HEK293 (cell line): ENCODE measurements around the gene TNNI3.

Experiments used
- CTCF ChIA-PET: fragments of 350-600 bp; formaldehyde crosslinking; extraction: SDS; loops from one replicate; lab custom pipeline; 2021; ENCODE audit warnings: antibody characterized with exemption; lab: Yijun Ruan, JAX
- POLR2A ChIA-PET: fragments of 300-600 bp; formaldehyde crosslinking; extraction: SDS; loops from one replicate; lab custom pipeline; 2020; ENCODE audit warnings: antibody characterized with exemption, inconsistent platforms; lab: Yijun Ruan, JAX
- H3K27ac ChIP-seq: fragments of 200-500 bp; sonication (Bioruptor generic); 2 replicates; pipeline ENCODE4 v1.5.1; 2014; ENCODE audit warnings: low read depth, low read length, control low read depth, inconsistent platforms; ENCODE audit errors: extremely low read depth
- H3K36me3 ChIP-seq, 2 experiments: fragments of 200-500 bp in 1 of 2; sonication (Bioruptor generic) in 1 of 2; 1 replicate in 1 of 2; 2 replicates in 1 of 2; pipeline ENCODE4 v1.5.1; 2014 to 2017; ENCODE audit warnings: inconsistent platforms in 2 of 2, low read length in 2 of 2; ENCODE audit not compliant: control insufficient read depth in 2 of 2, insufficient read depth in 1 of 2
- H3K4me1 ChIP-seq: fragments of 200-500 bp; sonication (Bioruptor generic); 2 replicates; pipeline ENCODE4 v1.5.1; 2014; ENCODE audit warnings: mild to moderate bottlenecking, low read length, inconsistent platforms; ENCODE audit not compliant: control insufficient read depth, insufficient read depth
- H3K4me3 ChIP-seq: 2 replicates; pipeline ENCODE4 v1.5.1; 2011; ENCODE audit warnings: low read depth, mild to moderate bottlenecking, control low read depth, low read length, moderate library complexity
- H3K9me3 ChIP-seq: fragments of 200-500 bp; sonication (Bioruptor generic); 2 replicates; pipeline ENCODE4 v1.5.1; 2014; ENCODE audit warnings: low read depth, low read length, inconsistent platforms; ENCODE audit not compliant: control insufficient read depth, insufficient read depth
- KLF8 ChIP-seq: fragments of 450-650 bp; formaldehyde crosslinking; IDR thresholded peaks from 2 replicates; pipeline ENCODE4 v1.5.1; 2016; ENCODE audit warnings: missing biosample characterization, missing genetic modification characterization
- RBAK ChIP-seq: fragments of 450-650 bp; formaldehyde crosslinking; IDR thresholded peaks from 2 replicates; pipeline ENCODE4 v1.5.1; 2016; ENCODE audit warnings: missing biosample characterization, missing genetic modification characterization
- SCRT2 ChIP-seq: fragments of 450-650 bp; formaldehyde crosslinking; IDR thresholded peaks from 2 replicates; pipeline ENCODE4 v1.5.1; 2016; ENCODE audit warnings: missing biosample characterization, missing genetic modification characterization
- ZBTB1 ChIP-seq: fragments of 450-650 bp; formaldehyde crosslinking; IDR thresholded peaks from 2 replicates; pipeline ENCODE4 v1.5.1; 2016; ENCODE audit warnings: missing biosample characterization, missing genetic modification characterization
- ZEB2 ChIP-seq: fragments of 450-650 bp; formaldehyde crosslinking; IDR thresholded peaks from 2 replicates; pipeline ENCODE4 v1.5.1; 2016; ENCODE audit warnings: missing biosample characterization, missing genetic modification characterization
- ZNF112 ChIP-seq: fragments of 450-650 bp; formaldehyde crosslinking; IDR thresholded peaks from 2 replicates; pipeline ENCODE4 v1.5.0; 2017; ENCODE audit warnings: missing biosample characterization, missing genetic modification characterization
- ZNF114 ChIP-seq: fragments of 450-650 bp; formaldehyde crosslinking; IDR thresholded peaks from 2 replicates; pipeline ENCODE4 v1.5.0; 2017; ENCODE audit warnings: missing biosample characterization, missing genetic modification characterization
- ZNF518A ChIP-seq: fragments of 450-650 bp; formaldehyde crosslinking; conservative IDR thresholded peaks from 2 replicates; pipeline ENCODE4 v1.5.1; 2016; ENCODE audit warnings: low read depth, missing biosample characterization, missing genetic modification characterization
- ZNF623 ChIP-seq: fragments of 450-650 bp; formaldehyde crosslinking; IDR thresholded peaks from 2 replicates; pipeline ENCODE4 v1.5.1; 2016; ENCODE audit warnings: missing biosample characterization, missing genetic modification characterization
- ZNF660 ChIP-seq: fragments of 450-650 bp; IDR thresholded peaks from 2 replicates; pipeline ENCODE4 v1.5.1; 2018; ENCODE audit warnings: missing biosample characterization, mild to moderate bottlenecking, missing genetic modification characterization
- ZNF792 ChIP-seq: fragments of 450-650 bp; formaldehyde crosslinking; IDR thresholded peaks from 2 replicates; pipeline ENCODE4 v1.5.1; 2016; ENCODE audit warnings: missing biosample characterization, missing genetic modification characterization
- TF ChIP-seq, protein P1 (sequence below): fragments of 450-650 bp; formaldehyde crosslinking; IDR thresholded peaks from 2 replicates; pipeline ENCODE4 v1.5.1; 2016; ENCODE audit warnings: missing biosample characterization, missing genetic modification characterization, borderline replicate concordance
- TF ChIP-seq, protein P2 (sequence below): fragments of 450-650 bp; formaldehyde crosslinking; IDR thresholded peaks from 2 replicates; pipeline ENCODE4 v1.5.1; 2017; ENCODE audit warnings: missing biosample characterization, missing genetic modification characterization
- TF ChIP-seq, protein P3 (sequence below): fragments of 450-650 bp; formaldehyde crosslinking; IDR thresholded peaks from 2 replicates; pipeline ENCODE4 v1.5.1; 2016; ENCODE audit warnings: missing biosample characterization, missing genetic modification characterization

TNNI3 gene

DNA sequence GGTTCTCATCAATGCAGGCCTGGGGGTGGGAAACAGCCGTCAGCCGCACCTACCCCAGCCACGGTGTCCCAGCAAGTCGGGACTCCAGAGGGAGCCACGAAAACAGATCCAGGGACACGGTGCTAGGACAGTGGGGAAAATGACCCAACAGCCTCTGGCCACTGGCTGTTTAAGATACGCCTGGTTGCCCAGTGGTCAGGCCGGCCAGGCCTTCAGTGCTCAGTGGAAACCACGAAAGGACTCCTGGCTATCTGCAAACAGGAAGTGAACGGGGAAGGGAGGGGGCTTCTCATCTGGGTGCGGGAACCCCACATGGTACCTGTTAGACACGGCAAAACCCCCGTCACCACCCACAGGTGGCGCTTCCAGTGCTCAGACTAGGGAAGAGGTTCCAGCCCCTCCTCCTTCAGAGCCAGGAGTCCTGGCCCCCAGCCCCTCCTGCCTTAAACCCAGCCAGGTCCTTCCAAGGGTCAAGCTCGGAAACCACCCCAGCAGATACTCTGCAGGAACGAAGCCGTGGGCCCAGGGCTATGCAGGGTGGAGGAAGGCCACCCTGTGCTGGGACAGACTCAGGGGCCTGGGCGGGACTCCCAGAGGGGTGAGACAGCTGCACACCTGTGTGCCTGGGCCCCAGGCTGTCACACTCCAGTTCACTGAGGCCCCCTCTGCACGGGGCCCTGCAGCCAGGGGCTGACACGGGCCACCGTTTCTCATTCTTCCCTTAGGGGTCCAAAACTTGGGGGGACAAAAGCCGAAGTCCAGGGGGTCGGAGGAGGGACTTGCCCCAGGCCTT is 44.6 kb downstream of the TNNI3 start:
- H3K4me3 ChIP-seq: no peak overlapping the region
- peaks cover 18% of the 10 kb centered on the region for H3K4me1 ChIP-seq
- ChIA-PET POLR2A (no interaction called here), CTCF (interaction anchor here (0.6 to 4.6 kb wide), 7 partner anchors 9 to 541 kb away, joined by 3 to 26 read pairs (median 6); no protein-coding TSS in a partner anchor)
- no peak for TF ChIP-seq ZEB2 (tag by site-specific recombination)
- TF ChIP-seq ZNF792 (tag by site-specific recombination): no peak
- TF ChIP-seq SCRT2 (tag by site-specific recombination): 0 out of 2 replicates have a peak, but pooled peaks have one; percentile 10
- TF ChIP-seq KLF8: no peak
- TF ChIP-seq ZNF518A (tag by site-specific recombination): no peak
- TF ChIP-seq, all 188 proteins: peak for 1
- H3K27ac ChIP-seq: no peak overlapping the region
- no peaks in the 10 kb centered on the region for H3K9me3 ChIP-seq
- peaks cover 0 to 33% of the 10 kb centered on the region in 2 experiments; a peak in 2 of 3 replicates for H3K36me3 ChIP-seq

- TF ChIP-seq, protein P1, sequence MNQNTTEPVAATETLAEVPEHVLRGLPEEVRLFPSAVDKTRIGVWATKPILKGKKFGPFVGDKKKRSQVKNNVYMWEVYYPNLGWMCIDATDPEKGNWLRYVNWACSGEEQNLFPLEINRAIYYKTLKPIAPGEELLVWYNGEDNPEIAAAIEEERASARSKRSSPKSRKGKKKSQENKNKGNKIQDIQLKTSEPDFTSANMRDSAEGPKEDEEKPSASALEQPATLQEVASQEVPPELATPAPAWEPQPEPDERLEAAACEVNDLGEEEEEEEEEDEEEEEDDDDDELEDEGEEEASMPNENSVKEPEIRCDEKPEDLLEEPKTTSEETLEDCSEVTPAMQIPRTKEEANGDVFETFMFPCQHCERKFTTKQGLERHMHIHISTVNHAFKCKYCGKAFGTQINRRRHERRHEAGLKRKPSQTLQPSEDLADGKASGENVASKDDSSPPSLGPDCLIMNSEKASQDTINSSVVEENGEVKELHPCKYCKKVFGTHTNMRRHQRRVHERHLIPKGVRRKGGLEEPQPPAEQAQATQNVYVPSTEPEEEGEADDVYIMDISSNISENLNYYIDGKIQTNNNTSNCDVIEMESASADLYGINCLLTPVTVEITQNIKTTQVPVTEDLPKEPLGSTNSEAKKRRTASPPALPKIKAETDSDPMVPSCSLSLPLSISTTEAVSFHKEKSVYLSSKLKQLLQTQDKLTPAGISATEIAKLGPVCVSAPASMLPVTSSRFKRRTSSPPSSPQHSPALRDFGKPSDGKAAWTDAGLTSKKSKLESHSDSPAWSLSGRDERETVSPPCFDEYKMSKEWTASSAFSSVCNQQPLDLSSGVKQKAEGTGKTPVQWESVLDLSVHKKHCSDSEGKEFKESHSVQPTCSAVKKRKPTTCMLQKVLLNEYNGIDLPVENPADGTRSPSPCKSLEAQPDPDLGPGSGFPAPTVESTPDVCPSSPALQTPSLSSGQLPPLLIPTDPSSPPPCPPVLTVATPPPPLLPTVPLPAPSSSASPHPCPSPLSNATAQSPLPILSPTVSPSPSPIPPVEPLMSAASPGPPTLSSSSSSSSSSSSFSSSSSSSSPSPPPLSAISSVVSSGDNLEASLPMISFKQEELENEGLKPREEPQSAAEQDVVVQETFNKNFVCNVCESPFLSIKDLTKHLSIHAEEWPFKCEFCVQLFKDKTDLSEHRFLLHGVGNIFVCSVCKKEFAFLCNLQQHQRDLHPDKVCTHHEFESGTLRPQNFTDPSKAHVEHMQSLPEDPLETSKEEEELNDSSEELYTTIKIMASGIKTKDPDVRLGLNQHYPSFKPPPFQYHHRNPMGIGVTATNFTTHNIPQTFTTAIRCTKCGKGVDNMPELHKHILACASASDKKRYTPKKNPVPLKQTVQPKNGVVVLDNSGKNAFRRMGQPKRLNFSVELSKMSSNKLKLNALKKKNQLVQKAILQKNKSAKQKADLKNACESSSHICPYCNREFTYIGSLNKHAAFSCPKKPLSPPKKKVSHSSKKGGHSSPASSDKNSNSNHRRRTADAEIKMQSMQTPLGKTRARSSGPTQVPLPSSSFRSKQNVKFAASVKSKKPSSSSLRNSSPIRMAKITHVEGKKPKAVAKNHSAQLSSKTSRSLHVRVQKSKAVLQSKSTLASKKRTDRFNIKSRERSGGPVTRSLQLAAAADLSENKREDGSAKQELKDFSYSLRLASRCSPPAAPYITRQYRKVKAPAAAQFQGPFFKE (tag by site-specific recombination): no peak
- TF ChIP-seq, protein P2, sequence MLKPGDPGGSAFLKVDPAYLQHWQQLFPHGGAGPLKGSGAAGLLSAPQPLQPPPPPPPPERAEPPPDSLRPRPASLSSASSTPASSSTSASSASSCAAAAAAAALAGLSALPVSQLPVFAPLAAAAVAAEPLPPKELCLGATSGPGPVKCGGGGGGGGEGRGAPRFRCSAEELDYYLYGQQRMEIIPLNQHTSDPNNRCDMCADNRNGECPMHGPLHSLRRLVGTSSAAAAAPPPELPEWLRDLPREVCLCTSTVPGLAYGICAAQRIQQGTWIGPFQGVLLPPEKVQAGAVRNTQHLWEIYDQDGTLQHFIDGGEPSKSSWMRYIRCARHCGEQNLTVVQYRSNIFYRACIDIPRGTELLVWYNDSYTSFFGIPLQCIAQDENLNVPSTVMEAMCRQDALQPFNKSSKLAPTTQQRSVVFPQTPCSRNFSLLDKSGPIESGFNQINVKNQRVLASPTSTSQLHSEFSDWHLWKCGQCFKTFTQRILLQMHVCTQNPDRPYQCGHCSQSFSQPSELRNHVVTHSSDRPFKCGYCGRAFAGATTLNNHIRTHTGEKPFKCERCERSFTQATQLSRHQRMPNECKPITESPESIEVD (tag by site-specific recombination): no peak
- TF ChIP-seq ZNF112 (tag by site-specific recombination) (no peak), ZBTB1 (tag by site-specific recombination) (no peak), ZNF660 (tag by site-specific recombination) (no peak), ZNF623 (tag by site-specific recombination) (no peak), ZNF114 (tag by site-specific recombination) (no peak), RBAK (tag by site-specific recombination) (no peak)
- TF ChIP-seq, protein P3, sequence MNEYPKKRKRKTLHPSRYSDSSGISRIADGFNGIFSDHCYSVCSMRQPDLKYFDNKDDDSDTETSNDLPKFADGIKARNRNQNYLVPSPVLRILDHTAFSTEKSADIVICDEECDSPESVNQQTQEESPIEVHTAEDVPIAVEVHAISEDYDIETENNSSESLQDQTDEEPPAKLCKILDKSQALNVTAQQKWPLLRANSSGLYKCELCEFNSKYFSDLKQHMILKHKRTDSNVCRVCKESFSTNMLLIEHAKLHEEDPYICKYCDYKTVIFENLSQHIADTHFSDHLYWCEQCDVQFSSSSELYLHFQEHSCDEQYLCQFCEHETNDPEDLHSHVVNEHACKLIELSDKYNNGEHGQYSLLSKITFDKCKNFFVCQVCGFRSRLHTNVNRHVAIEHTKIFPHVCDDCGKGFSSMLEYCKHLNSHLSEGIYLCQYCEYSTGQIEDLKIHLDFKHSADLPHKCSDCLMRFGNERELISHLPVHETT: no peak
- Histone ChIP-seq H3K4me3 (no peak overlapping the region), H3K4me1 (peaks cover 18% of the 10 kb centered on the region), H3K36me3 (peaks cover 0 to 33% of the 10 kb centered on the region in 2 experiments; a peak in 2 of 3 replicates), H3K27ac (no peak overlapping the region), H3K9me3 (no peaks in the 10 kb centered on the region)
- CTCF ChIA-PET: interaction anchor here (0.6 to 1.3 kb wide), 3 partner anchors 261 to 638 kb away, joined by 3 to 10 read pairs (median 4); no protein-coding TSS in a partner anchor
- POLR2A ChIA-PET: no interaction called here
Observed at GRCh38 chr19:55112246-55112776, 45.2 kb downstream of the TNNI3 start.
